Measurements from ENCODE around the gene GLP2R.

The GLP2R gene

DNA sequence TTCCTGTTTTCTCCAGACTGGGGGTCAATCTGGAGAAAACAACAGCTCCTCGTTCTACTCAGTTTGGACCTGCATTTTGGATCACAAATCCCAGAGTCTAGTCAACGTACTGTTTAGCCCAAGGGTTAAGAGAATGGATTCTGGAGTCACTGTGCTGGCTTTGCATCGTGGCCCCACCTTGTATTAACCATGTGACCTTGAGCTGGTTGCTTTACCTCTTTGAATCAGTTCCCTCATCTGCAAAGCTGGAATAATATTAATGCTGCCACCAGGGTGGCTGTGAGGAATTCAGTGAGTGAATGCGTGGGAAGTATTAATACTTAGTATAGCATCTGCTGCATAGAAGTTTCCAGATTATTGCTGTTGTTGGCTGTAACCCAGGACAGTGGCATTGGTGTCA, 23.0 kb upstream of the GLP2R start:
- no peak overlapping the region for H3K4me3 ChIP-seq (ENCODE audit: low read length)
- no peak for DNase-seq (ENCODE audit: low read depth)
- TF ChIP-seq, protein P1, sequence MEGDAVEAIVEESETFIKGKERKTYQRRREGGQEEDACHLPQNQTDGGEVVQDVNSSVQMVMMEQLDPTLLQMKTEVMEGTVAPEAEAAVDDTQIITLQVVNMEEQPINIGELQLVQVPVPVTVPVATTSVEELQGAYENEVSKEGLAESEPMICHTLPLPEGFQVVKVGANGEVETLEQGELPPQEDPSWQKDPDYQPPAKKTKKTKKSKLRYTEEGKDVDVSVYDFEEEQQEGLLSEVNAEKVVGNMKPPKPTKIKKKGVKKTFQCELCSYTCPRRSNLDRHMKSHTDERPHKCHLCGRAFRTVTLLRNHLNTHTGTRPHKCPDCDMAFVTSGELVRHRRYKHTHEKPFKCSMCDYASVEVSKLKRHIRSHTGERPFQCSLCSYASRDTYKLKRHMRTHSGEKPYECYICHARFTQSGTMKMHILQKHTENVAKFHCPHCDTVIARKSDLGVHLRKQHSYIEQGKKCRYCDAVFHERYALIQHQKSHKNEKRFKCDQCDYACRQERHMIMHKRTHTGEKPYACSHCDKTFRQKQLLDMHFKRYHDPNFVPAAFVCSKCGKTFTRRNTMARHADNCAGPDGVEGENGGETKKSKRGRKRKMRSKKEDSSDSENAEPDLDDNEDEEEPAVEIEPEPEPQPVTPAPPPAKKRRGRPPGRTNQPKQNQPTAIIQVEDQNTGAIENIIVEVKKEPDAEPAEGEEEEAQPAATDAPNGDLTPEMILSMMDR (conservative IDR thresholded peaks at IDR 0.05; ENCODE audit: low read length): no peak

DNA sequence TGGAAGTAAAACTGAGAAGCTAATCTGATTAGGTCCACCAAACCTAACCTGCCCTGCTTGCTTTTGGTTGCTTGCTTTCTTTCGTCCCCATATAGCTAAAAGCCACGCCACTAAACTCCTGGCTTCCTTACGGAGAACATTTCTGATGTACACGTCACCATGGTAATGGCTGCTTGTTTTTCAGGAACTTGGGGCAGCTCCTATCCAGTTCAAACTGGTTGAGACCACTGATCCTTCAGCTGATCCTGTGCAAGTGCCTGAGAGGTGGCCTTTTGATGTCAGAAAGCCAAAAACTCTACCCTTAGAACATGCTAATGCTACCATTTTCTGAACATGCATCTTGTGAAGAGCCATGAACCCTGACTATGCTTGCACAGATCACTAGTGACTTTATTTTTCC, 20.0 kb upstream of the GLP2R start:
- no peak overlapping the region for H3K4me3 ChIP-seq (ENCODE audit: low read length)
- TF ChIP-seq, protein P1 (conservative IDR thresholded peaks at IDR 0.05; ENCODE audit: low read length): no peak
- DNase-seq (ENCODE audit: low read depth): no peak

DNA sequence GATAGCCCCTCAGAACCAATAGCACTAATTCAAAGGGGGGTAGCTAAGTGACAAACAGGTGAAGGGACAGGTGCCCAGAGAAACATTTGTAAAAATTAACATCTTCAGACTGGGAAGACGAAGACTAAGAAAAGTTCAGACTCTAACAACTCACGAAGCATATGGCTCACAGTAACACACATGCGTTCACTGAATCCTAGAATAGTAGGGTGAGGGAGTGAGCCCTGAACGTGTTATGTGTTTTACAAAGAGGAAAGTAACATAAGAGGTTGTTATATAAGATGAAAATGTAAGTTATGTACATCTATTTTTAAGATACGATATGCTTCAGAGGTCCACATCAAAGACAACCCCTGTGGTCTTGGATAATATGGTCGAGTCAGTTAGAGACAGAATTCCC, 19.0 kb upstream of the GLP2R start:
- no peak for DNase-seq (ENCODE audit: low read depth)
- H3K4me3 ChIP-seq (ENCODE audit: low read length): no peak overlapping the region
- TF ChIP-seq, protein P1 (conservative IDR thresholded peaks at IDR 0.05; ENCODE audit: low read length): no peak

DNA sequence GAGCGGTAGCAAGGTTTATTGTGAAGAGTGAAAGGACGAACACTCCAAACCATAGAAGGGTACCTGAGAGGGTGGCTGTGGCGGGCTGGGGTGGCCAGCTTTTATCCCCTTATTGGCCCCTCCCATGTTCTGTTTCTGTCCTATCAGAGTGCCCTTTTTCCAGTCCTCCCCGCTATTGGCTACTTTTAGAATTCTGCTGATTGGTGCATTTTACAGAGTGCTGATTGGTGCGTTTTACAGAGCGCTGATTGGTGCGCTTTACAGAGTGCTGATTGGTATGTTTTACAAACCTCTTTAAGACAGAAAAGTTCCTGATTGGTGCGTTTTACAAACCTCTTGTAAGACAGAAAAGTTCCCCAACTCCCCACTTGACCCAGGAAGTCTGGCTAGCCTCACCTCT, 16.3 kb upstream of the GLP2R start:
- TF ChIP-seq, protein P1 (conservative IDR thresholded peaks at IDR 0.05; ENCODE audit: low read length): no peak
- no peak overlapping the region for H3K4me3 ChIP-seq (ENCODE audit: low read length)
- DNase-seq (ENCODE audit: low read depth): no peak

DNA sequence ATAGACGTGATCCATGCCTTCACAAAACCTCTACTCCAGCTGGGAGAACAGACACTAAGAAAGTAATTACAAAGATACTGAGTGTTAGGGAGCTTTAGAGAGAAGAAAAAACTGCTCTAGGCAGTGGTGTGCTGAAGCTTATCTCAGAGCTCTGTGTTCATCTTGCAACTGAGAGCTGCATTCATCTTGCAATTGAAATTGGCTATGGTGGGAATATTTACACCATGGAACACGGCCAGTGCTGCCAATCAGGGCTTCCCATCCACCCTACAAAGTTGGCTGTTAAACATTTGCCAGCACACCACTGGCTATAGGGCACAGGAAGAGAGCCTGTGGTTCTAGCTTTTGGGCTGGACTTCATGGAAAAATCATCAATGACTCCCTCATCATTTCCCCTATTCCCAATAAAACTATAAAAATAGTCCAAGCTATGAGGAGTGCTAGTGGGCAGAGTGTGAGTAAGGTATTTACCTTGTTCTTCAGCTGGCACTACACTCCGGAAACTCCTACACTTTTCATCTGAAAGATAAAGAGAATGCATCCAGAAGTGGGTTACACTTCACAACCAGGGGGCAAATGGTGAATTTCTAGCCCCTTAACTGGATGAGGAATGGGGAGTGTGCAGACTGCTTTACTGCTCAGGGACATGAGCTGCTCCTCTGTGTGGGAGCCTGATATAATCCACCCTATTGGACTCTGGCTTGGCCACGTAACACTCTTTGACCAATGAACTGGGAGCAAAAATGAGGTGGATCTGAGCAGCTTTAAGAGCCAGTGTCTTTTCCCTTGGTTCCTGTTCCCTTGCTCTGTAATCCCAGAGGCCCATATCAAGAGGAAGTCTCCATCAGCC, 15.4 kb upstream of the GLP2R start:
- TF ChIP-seq, protein P1 (conservative IDR thresholded peaks at IDR 0.05; ENCODE audit: low read length): no peak
- no peak for DNase-seq (ENCODE audit: low read depth)
- H3K4me3 ChIP-seq (ENCODE audit: low read length): no peak overlapping the region

DNA sequence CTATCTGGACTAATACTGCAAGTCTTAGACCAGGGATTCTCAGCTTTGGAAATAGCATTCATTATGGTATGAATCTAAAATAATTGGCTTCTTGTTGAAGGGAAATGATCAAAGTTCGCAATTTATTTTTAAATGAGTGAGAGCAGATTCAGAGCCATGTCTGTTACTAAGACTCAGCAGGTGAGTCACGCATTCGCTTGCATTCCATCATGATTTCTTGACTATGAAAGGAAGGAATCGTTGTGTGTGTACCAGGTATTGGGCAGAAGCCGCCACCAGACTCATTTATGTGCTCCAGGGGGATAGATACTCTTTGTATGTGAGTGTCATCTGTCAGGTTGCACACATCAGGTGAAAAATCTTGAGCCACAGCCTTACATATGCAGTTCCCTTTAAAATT, 14.6 kb upstream of the GLP2R start:
- no peak overlapping the region for H3K4me3 ChIP-seq (ENCODE audit: low read length)

DNA sequence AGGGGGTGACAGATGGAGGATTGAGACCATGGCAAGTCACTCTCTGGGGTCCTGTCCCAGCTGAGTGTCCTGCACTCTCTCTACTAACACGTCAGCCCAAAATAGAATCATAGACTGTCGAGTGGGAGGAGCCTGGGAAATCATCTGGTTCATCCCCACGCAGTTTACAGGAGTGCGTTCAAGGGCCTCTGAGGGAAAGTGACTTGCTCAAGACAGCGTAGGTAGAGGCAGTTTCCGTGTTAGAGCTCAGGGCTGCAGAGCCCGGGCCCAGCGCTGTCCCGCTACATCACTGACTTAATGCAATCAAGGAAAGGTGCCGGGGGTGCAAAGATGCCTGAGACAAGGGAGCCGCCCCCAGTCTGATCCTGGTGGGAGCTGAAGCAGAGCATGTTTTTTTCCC, 14.2 kb upstream of the GLP2R start:
- no peak overlapping the region for H3K4me3 ChIP-seq (ENCODE audit: low read length)
- DNase-seq (ENCODE audit: low read depth): no peak
- TF ChIP-seq, protein P1 (conservative IDR thresholded peaks at IDR 0.05; ENCODE audit: low read length): no peak

More for the DNA sequence above, 14.6 kb upstream of the GLP2R start:
- no peak for DNase-seq (ENCODE audit: low read depth)
- TF ChIP-seq, protein P1 (conservative IDR thresholded peaks at IDR 0.05; ENCODE audit: low read length): no peak
